Measurements from ENCODE around the gene FOXM1. TPM values are rescaled to one million over a fixed set of nuclear protein-coding genes. Genes with fewer than 3 reads are reported as not detected.

Gene FOXM1
- polyA plus RNA-seq, 1 donor: 46.4 TPM

GRCh38 chr12:2841056-2841650 is 35.8 kb downstream of the FOXM1 start:
- DNase-seq: no peak

DNA sequence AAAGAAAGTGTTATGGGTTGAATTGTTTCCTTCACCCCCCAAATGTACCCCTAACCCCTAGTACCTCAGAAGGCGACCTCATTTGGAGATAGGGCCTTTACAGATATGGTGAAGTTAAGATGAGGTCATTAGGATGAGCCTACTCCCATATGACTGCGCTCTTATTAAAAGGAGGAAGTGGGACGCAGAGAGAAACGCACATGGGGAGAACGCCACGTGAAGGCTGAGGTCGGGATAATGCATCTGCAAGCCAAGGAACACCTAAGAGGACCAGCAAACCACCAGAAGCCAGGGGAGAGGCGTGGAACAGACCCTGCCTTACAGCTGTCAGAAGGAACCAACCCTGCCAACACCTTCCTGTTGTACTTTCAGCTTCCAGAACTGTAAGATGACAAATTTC is 40.4 kb downstream of the FOXM1 start:
- DNase-seq: no peak

DNA sequence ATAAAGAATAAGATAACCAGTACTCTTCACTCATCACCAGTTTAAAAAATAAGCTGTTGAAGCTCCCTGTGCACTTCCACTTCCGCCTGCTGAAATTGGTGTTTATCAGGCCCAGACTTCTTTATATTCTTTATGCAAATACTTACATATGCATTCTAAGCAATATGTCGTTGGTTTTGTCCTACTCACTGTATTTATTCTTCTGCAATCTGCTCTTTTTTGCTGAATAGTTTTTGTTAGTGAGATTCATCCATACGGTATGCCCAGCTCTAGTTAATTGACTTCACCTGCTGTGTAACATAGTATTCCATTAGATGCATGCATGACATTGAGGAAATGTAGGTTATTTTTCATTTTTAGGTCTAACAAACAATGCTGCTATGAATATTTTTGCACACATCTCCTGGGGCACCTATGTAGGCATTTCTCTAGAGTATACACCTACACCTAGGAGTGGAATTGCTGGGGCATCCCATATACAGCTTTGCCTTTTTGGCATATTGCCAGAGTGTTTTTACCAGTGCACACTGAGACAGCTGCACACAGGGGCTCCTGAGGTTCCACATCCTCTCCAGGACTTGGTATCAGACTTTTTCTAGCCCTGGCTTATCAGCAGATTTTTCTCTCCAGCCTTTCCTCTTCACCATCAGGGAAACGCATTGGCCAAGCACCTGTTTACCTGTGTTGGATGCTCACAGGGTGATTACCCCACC is 41.1 kb downstream of the FOXM1 start:
- no peak for DNase-seq

GRCh38 chr12:2834581-2835491 is 42.1 kb downstream of the FOXM1 start, which contains the start of gene NRIP2:
TSS of gene NRIP2 (minus strand) at chr12:2835035. CDS start at chr12:2834983, 52 bp downstream.
- DNase-seq: peak; percentile 84

DNA sequence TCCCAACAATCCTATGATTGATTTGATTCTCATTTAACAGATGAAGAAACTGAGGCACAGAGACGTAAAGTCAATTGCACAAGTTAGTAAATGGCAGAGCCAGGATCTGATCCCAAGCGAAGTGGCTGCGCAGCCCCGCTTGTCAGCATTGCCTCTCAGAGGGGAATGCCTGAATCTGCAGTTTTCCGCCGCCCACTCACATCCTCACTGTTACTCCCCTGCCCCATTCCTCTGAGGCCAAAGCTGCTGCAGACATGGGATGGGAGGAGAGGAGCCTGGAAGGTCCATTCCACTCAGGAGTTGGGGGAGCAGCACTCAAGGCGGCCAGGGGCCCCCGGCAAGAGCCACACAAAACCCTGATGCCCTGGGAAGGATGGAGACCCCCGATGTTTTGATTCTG is 43.2 kb downstream of the FOXM1 start:
- no peak for DNase-seq

DNA sequence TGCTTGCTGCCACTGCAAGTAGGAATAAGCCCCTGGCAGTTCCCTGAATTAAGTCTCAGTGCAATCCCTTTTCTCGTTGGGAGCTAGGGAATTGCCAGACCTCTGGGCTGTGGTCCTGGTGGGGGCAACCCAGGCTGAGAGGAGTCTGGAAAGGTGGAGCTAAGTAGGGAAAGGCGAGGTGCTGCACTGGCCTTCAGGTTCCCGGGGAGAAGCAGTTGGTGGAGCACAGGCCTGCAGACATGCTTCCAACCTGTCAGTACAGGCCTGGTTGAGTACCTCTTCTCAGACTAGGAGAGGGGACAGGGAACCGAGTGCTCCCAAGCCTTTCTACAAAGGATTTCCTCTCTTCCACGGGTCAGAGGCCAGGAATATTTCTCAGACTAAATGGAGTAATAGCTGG is 43.6 kb downstream of the FOXM1 start:
- no peak for DNase-seq

DNA sequence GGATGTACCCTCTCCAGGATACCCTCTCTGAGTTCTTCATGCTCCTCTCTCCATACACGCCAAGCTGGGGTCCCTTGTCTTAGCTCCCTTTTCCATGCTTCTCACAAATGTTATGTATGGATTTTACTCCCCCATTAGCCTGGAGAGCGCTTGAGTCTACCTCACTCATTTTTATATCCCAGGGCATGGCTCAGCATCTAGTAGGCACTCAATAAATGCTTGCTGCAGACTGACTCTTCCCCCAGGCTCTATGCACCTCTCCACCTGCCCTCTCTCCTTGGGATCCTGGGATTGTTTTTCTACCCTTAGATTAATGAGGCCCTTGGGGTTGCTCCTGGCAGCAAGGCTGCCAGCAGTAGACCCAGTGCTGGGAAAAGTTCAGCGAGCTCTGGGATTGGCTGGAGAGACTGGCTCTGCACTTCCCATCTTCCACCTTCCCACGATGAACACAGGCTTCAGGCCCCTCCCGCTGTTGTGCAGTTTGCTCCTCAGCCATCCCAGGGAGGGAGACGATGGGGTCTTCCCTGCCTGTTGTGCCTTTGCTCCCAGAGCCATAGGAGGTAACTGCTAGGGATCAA is 44.3 kb downstream of the FOXM1 start:
- no peak for DNase-seq

DNA sequence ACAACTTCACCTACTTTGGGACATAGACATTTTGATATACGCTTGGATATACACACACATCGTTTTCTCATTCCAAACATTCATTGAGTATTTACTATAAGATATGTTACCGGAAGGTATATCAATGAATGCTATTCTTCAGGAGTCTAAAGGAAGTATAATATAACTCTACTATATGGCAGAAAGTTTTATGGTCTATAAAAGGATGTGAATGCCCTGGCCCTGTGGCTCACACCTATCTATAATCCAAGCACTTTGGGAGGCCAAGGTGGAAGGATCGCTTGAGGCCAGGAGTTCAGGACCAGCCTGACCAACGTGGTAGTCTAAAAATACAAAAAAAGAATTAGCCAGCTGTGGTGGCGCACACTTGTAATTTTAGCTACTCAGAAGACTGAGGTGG is 47.7 kb downstream of the FOXM1 start:
- DNase-seq: no peak

GRCh38 chr12:2826721-2827515 is 50.1 kb downstream of the FOXM1 start:
- DNase-seq: no peak

DNA sequence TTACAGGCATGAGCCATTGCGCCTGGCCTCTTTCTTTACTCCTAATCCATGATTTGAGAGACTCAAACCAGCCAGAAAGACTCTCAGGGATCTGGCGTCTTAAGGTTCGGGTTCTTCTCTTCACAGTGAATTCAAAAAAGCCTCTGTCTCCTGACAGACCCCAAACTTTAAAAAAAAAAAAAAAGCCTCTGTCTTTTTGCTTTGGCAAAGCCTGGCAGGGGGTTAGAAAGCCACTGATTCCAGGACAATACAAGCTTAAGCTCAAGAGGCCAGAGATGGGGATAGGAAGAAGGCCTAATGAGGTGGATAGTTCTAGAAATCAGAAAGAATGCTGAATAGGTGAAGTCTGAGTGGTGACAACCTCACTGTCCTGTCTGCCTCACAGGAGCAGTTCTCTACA is 50.9 kb downstream of the FOXM1 start:
- DNase-seq: no peak

DNA sequence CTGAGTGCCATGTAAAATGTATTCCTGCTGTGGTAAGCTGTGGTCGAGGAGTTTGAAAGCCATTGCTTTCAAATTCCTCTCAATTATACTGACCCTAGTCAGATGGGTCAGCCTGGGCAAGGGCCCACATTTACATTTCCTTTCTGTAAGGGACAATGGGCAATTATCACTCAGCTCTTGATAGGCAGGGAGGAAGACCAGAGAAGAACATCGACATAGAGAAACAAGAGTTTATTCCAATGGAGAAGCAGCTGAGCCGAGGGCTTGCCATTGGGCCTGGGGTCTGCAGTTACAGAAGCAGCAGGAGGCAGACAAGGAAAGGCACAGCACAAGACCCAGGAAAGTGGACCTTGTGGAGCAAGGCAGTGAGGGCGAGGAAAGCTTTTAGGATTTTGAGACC is 51.8 kb downstream of the FOXM1 start:
- DNase-seq: no peak

GRCh38 chr12:2824541-2824940 is 52.4 kb downstream of the FOXM1 start:
- DNase-seq: no peak

- no peak for DNase-seq
Observed at GRCh38 chr12:2823483-2823882, 53.5 kb downstream of the FOXM1 start.

DNA sequence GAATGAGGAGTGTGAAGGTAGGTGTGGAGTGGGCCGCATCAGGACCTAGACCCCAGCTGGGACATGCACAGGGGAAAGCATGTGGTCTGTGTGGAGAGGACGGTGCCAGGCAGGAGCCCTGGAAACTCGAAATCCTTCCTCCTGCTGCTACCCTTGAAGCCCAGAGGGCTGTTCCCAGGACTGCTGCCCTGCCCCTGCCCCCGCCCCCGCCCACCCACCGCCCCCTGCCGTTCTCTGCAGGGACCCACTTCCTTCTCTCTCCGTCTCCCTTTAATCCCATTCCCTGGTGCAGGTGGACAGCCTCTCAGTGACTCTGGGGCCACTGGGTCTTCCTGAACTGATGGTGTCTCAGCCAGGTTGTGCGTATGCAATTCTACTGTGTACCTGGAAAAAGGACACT is 56.5 kb downstream of the FOXM1 start:
- DNase-seq: no peak

GRCh38 chr12:2819810-2820209 is 57.2 kb downstream of the FOXM1 start:
- no peak for DNase-seq

- DNase-seq: peak; percentile 55
Observed at GRCh38 chr12:2813214-2814185, 63.5 kb downstream of the FOXM1 start.

DNA sequence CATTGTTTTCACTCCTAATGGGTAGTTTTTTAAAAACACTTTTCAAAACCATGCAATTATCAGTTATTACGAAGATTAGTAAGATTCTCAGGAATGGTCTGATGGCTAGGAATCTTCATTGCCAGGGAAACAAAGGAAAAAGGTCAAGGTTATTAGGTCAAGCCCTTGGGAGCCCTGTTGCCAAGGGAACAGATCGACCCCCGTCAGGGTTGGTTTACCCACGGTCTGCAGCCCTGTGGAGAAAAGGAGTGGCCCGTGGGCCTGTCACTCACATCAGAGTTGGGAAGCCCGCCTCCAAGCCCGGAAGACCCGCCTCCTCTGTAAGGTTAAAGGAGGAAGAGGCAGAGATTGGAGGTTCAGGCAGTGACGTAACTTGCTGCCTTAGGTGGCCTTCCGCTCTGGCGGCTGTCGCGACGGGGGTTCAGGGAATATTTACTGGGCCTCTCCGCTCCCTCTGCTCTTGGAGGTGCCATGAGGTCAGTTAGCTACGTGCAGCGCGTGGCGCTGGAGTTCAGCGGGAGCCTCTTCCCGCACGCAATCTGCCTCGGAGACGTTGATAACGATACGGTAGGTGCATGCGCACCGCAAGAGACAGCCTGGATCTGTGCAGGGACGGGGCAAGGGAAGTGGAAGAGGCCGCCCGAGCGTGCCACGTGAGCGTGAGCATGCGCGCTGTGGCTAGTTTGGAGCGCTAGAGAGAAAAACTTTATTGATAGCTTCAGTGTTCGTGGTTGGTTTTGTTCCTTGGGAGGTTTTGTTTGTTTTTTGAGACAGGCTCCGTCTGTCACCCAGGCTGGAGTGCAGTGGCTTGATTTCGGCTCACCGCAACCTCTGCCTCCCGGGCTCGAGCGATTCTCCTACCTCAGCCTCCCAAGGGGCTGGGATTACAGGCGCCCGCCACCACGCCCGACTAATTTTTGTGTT is 64.4 kb downstream of the FOXM1 start, which contains the start of gene ITFG2:
TSS of gene ITFG2 (plus strand) at position 379 of the 924 bp plus-strand sequence. CDS start at position 472, 93 bp downstream.
- DNase-seq: peak; percentile 99

- no peak for DNase-seq
Observed at GRCh38 chr12:2811801-2812200, 65.2 kb downstream of the FOXM1 start.

Measured in left kidney (tissue), 2 donors.